ENCODE measurements around the gene INTS7. TPM values are rescaled to one million over a fixed set of nuclear protein-coding genes. Genes with fewer than 3 reads are reported as not detected.

Gene INTS7
- total and polyA plus RNA-seq, 9 of the 15 experiments (the other 6 are each of a cell fraction or from before 2014, with no cell fraction given), result 27.3 to 68.4 (median 40.4) TPM

- TF ChIP-seq PURB (CRISPR knock-in tag; IDR thresholded peaks at IDR 0.05; ENCODE audit: low read depth), result no peak
- TF ChIP-seq SMARCE1 (IDR thresholded peaks at IDR 0.05), result 0 out of 2 replicates have a peak, but pooled peaks have one; percentile 26
- TF ChIP-seq ZNF12 (CRISPR knock-in tag; IDR thresholded peaks at IDR 0.05), result no peak
- TF ChIP-seq POLR2B (IDR thresholded peaks at IDR 0.05; ENCODE audit: low read depth, partially characterized antibody), result no peak
- no peak for TF ChIP-seq ZNF407 (IDR thresholded peaks at IDR 0.05; ENCODE audit: low read depth)
- no peak for TF ChIP-seq ZNF146 (CRISPR knock-in tag; IDR thresholded peaks at IDR 0.05; ENCODE audit: unreplicated experiment)
- peak in 1 of 2 experiments; percentile 68; a peak in 1 of 4 replicates for TF ChIP-seq ZNF639 (CRISPR knock-in tag; conservative IDR thresholded peaks at IDR 0.05 in 1 of 2, IDR thresholded peaks at IDR 0.05 in 1 of 2)
- no peak for TF ChIP-seq U2AF1 (optimal IDR thresholded peaks at IDR 0.05; ENCODE audit: low read depth, low read length)
- TF ChIP-seq BCLAF1 (IDR thresholded peaks at IDR 0.05; ENCODE audit: borderline replicate concordance in 1 of 2, control insufficient read depth in 1 of 2, low read depth in 2 of 2, low read length in 1 of 2), result no peak
- TF ChIP-seq EP300 (IDR thresholded peaks at IDR 0.05; ENCODE audit: low read length), result no peak
- TF ChIP-seq CBX5 (IDR thresholded peaks at IDR 0.05; ENCODE audit: borderline replicate concordance, low read depth), result no peak
- no peak for TF ChIP-seq FOXM1 (IDR thresholded peaks at IDR 0.05; ENCODE audit: low read depth)
- TF ChIP-seq FOXM1 (CRISPR knock-in tag; IDR thresholded peaks at IDR 0.05; ENCODE audit: low read depth), result no peak
- TF ChIP-seq XRCC4 (IDR thresholded peaks at IDR 0.05; ENCODE audit: extremely low read depth, insufficient read depth, insufficient read length), result no peak
- no peak for TF ChIP-seq EGR1 (conservative IDR thresholded peaks at IDR 0.05)
- TF ChIP-seq MECOM (CRISPR knock-in tag; IDR thresholded peaks at IDR 0.05), result no peak
Measured at GRCh38 chr1:211938561-211938997, 96.8 kb downstream of the INTS7 start (continued).

Measured in K562 (cell line).